GM19468 (cell line): ENCODE measurements around the gene IL23A.

Experiments
- ATAC-seq: cut with Tn5 transposase; IDR thresholded peaks from one replicate; pipeline ENCODE4 v1.9.1; 2021; ENCODE audit warnings: mild to moderate bottlenecking, moderate library complexity, moderate number of reproducible peaks; ENCODE audit not compliant: unreplicated experiment; ENCODE audit errors: extremely low read depth

Gene IL23A

GRCh38 chr12:56359851-56360767 is 21.4 kb downstream of the IL23A start, which contains the start of gene STAT2:
STAT2 (minus strand) TSS chr12:56360107; CDS start chr12:56356571, 3,536 bp downstream.
- ATAC-seq = peak; percentile 91

- no peak for ATAC-seq
Observed at GRCh38 chr12:56361487-56362129, 22.9 kb downstream of the IL23A start.

- ATAC-seq = no peak
Observed at GRCh38 chr12:56362130-56363059, 23.7 kb downstream of the IL23A start, which contains the start of gene APOF. APOF (minus strand) TSS chr12:56362857; CDS start chr12:56362745, 112 bp downstream.

- no peak for ATAC-seq
Observed at GRCh38 chr12:56366948-56367347, 28.3 kb downstream of the IL23A start.

GRCh38 chr12:56373515-56373914 is 34.8 kb downstream of the IL23A start:
- no peak for ATAC-seq

DNA sequence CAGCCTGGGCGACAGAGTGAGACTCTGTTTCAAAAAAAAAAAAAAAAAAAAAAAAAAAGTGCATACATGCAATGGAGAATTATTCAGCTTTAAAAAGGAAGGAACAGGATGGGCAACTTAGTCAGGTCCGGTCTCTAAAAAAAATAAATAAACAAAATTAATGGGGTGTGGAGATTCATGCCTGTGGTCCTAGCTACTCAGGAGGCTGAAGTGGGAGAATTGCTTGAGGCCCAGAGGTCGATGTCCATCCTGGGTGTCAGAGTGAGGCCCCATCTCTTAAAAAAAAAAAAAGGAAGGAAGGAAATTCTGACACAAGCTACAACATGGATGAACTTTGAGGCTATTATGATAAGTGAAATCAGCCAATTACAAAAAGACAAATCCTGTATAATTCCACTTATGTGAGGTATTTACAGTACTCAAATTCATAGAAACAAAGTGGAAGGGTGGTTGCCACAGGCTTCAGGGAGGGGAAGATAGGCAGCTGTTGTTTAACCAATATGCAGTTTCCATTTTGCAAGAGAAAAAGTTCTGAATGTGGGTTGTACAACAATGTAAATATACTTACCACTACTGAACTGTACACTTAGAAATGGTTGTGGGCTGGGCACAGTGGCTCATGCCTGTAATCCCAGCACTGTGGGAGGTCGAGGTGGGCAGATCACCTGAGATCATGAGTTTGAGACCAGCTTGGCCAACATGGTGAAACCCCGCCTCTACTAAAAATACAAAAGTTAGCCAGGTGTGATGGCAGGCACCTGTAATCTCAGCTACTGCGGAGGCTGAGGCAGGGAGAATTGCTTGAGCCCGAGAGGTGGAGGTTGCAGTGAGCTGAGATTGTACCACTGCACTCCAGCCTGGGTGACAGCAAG is 36.3 kb downstream of the IL23A start:
- ATAC-seq = no peak

DNA sequence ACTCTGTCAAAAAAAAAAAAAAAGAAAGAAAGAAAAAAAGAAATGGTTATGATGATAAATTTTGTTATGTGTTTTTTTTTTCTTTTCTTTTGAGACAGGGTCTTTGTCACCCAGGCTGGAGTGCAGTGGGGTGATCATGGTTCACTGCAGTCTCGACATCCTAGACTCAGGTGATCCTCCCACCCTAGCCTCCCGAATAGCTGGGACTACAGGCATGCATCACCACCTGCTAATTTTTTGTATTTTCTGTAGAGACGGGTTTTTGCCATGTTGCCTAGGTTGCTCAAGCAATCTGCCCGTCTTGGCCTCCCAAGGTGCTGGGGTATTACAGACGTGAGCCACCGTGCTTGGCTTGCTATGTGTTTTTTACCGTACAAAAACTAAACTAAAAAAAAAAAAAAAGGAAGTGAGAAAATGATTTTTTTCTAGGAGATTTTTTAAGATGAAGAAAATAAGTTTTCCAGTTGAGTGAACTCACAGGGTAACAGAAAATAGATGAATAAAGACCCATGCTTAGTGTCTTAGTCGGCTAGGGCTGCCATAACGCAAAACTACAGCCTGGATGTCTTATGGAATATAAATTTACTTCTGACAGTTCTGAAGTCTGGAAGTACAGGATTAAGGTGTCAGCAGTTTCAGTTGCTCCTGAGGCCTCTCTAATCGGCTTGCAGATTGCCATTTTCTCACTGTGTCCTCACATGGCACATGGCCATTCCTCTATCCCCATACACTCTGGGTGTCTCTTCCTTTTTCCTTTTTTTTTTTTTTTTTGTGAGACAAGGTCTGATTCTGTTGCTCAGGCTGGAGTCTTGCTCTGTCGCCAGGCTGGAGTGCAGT is 37.1 kb downstream of the IL23A start:
- peak; percentile 27 for ATAC-seq

DNA sequence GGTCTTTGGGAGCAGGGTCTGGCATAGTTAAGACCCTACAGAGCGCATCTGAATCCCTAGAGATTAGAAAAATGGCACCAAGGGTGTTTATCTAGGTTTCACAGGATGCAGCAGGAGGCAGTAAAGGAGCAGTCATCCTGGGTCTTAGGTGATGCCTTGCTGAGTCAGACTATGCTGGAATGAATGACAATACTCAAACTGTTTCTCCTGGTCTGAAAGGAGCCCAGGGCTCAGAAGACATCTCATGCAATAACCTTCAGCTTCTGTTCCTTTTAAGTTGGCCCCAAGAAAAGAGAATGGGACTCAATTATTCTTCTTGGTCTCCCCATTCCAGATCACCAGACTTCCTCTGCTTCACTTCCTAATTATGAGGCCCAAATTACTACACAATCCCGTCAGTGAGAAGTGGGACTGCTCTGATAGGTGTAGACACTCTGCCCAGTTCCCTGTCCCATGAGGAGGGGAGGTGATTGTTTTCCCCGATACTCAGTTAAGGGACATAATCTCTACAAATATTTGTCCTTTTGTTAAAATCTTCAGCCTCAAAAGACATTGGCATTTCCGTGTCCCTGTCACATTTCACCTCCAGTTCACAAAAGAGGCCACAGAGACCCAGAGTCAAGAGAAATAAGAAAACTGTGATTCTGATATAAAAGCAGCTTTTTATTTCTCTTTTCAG is 38.8 kb downstream of the IL23A start:
- no peak for ATAC-seq

GRCh38 chr12:56377989-56378316 is 39.3 kb downstream of the IL23A start:
- ATAC-seq = no peak

DNA sequence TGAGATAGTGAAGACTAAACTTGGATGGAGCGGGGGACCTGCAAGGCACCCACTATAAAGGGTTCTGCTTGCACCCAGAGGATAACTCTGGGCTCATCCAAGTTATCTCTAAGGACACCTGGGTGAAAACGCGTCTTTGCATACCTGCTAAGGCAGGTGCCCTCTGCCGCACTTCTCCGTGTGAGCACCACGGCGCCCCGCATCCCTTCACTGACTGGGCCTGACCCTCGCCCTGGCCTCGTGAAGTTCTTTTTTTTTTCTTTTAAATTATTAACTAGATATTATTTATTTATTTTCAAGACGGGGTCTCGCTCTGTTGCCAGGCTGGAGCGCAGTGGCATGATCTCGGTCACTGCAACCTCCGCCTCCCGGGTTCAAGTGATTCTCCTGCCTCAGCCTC is 43.9 kb downstream of the IL23A start:
- no peak for ATAC-seq

- ATAC-seq = no peak
Observed at GRCh38 chr12:56385873-56386272, 47.2 kb downstream of the IL23A start.

DNA sequence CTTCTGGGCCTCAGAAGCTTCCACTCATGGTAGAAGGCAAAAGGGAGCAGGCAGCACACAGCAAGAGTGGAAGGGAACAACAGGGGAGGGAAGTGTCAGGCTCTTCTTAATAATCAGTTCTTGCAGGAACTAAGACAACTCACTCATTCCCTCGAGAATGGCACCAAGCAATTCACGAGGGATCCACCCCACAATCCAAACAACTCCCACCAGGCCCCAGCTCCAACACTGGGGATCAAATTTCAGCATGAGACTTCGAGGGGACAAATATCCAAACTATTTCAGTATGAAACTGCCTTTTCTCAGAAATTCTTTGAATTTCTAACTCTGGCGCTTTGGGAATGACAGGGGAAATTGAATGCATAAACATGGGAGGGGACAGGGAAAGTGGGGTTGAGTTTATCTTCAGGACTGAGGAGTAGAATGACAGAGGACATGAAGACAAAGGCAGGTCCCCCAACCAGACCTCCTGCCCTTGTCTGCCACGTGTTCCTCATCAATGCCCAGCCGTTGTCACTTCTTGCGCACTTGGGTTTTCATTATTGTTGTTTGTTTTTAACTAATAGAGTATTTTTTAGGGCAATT is 48.6 kb downstream of the IL23A start:
- ATAC-seq = no peak

GRCh38 chr12:56389412-56389811 is 50.7 kb downstream of the IL23A start:
- ATAC-seq = no peak
